K562 (cell line): ENCODE results near the gene FN3K. TPM values are rescaled to one million over a fixed set of nuclear protein-coding genes. Genes with fewer than 3 reads are reported as not detected.

Experiments used
- ATAC-seq: fragments of 200-7000 bp; cut with Tn5 transposase; 3 replicates; pipeline ENCODE4 v1.9.1; 2020; ENCODE audit warnings: moderate library complexity
- BruUV-seq: library from RNA; stranded (reverse); fragments of 400-500 nt; replicated peaks from 2 replicates; lab custom pipeline; 2021; lab: Mats Ljungman, UMichigan
- CTCF ChIA-PET: fragments of 300-600 bp; formaldehyde crosslinking; extraction: SDS; loops from one replicate; lab custom pipeline; 2021; ENCODE audit warnings: low intra/inter-chr PET ratio; lab: Yijun Ruan, JAX
- POLR2A ChIA-PET: fragments of 300-600, 350-650 bp; sonication (Branson Sonifier 250); formaldehyde crosslinking; extraction: SDS; loops from one replicate; lab custom pipeline; 2021; ENCODE audit warnings: antibody characterized with exemption, inconsistent platforms; lab: Yijun Ruan, JAX
- DNase-seq, 4 experiments: peaks; one replicate each; pipeline versions ENCODE4 v3.0.0 to v3.0.0-alpha.2; 2011 to 2018; ENCODE audit warnings: low spot score in 3 of 4, mixed read lengths in 3 of 4; ENCODE audit errors: extremely low read depth in 1 of 4
- FAIRE-seq: peaks from 2 replicates; lab custom pipeline; 2011; peaks lifted over from hg19 to GRCh38; lab: Jason Lieb, UNC
- H2AFZ ChIP-seq: 2 replicates; pipeline ENCODE4 v1.6.0; 2011; ENCODE audit warnings: low read depth, low read length, control low read depth, inconsistent platforms
- H3K27ac ChIP-seq: fragments of 200-600 bp; 3 replicates; pipeline ENCODE4 v1.8.0; 2011; ENCODE audit warnings: low read depth, mild to moderate bottlenecking, control low read depth, inconsistent platforms, low read length, moderate library complexity, mixed read lengths; ENCODE audit errors: extremely low read depth
- H3K27me3 ChIP-seq, 2 experiments: fragments of 300-600 bp in 1 of 2; 2 replicates in 1 of 2; 3 replicates in 1 of 2; pipeline versions ENCODE4 v1.6.0 to v1.8.0; 2011; ENCODE audit warnings: inconsistent platforms in 2 of 2, low read length in 2 of 2, mild to moderate bottlenecking in 1 of 2, mixed read lengths in 1 of 2, moderate library complexity in 1 of 2; ENCODE audit not compliant: control insufficient read depth in 2 of 2, insufficient read depth in 2 of 2
- H3K36me3 ChIP-seq: fragments of 300-600 bp; 3 replicates; pipeline ENCODE4 v1.8.0; 2011; ENCODE audit warnings: mild to moderate bottlenecking, low read length, inconsistent platforms; ENCODE audit not compliant: control insufficient read depth, insufficient read depth
- H3K4me1 ChIP-seq, 2 experiments: fragments of 200-600 bp in 1 of 2; replicated peaks in 1 of 2; 2 replicates in 1 of 2; 3 replicates in 1 of 2; pipeline versions ENCODE4 v1.5.1 to v1.8.0; 2011; ENCODE audit warnings: inconsistent platforms in 2 of 2, low read length in 2 of 2, mild to moderate bottlenecking in 1 of 2, mixed read lengths in 1 of 2, moderate library complexity in 1 of 2; ENCODE audit not compliant: control insufficient read depth in 2 of 2, insufficient read depth in 2 of 2
- H3K4me2 ChIP-seq: 2 replicates; pipeline ENCODE4 v1.6.1; 2011; ENCODE audit warnings: low read length, control low read depth, inconsistent platforms, mixed read lengths; ENCODE audit not compliant: insufficient read depth
- H3K4me3 ChIP-seq: fragments of 200-600 bp; sonication (generic), shearing (Covaris generic); 2 replicates; pipeline ENCODE4 v1.5.1; 2016; ENCODE audit warnings: control low read depth, inconsistent platforms
- H3K79me2 ChIP-seq: fragments of 200-600 bp; 3 replicates; pipeline ENCODE4 v1.8.0; 2011; ENCODE audit warnings: low read length, inconsistent platforms; ENCODE audit not compliant: control insufficient read depth, insufficient read depth
- H3K9ac ChIP-seq, 2 experiments: 2 replicates each; pipeline versions ENCODE4 v1.6.0 to v1.6.1; 2011; ENCODE audit warnings: low read depth in 2 of 2, low read length in 2 of 2, control low read depth in 1 of 2, inconsistent platforms in 1 of 2, mild to moderate bottlenecking in 1 of 2, mixed read lengths in 1 of 2; ENCODE audit not compliant: insufficient read depth in 1 of 2
- H3K9me1 ChIP-seq: one replicate; pipeline ENCODE4 v1.6.0; 2011; ENCODE audit warnings: inconsistent platforms, mild to moderate bottlenecking, low read length, moderate library complexity; ENCODE audit not compliant: control insufficient read depth, insufficient read depth
- H3K9me3 ChIP-seq: replicated peaks from 2 replicates; pipeline ENCODE4 v1.5.1; 2011; ENCODE audit warnings: low read depth, low read length, inconsistent platforms; ENCODE audit not compliant: control insufficient read depth, insufficient read depth
- H4K20me1 ChIP-seq: replicated peaks from 2 replicates; pipeline ENCODE4 v1.6.1; 2011; ENCODE audit warnings: low read length, inconsistent platforms, mixed read lengths; ENCODE audit not compliant: control insufficient read depth, insufficient read depth
- CCNT2 ChIP-seq: IDR thresholded peaks from 2 replicates; pipeline ENCODE4 v1.6.1; 2011; ENCODE audit warnings: borderline replicate concordance, low read depth, mild to moderate bottlenecking, moderate library complexity, mixed read lengths, low read length; ENCODE audit not compliant: insufficient read length; ENCODE audit errors: extremely low read depth
- CREM ChIP-seq: IDR thresholded peaks from 2 replicates; pipeline ENCODE4 v1.6.1; 2014; ENCODE audit warnings: antibody characterized with exemption, low read depth
- GTF2E2 ChIP-seq: fragments of 200-800 bp; sonication (Bioruptor generic); IDR thresholded peaks from 2 replicates; pipeline ENCODE4 v1.6.1; 2016; ENCODE audit warnings: missing genetic modification characterization, missing compliant biosample characterization
- MCM7 ChIP-seq, 2 experiments: fragments of 450-650 bp; IDR thresholded peaks; 2 replicates each; pipeline ENCODE4 v1.6.1; 2016 to 2018
- NCOA6 ChIP-seq: fragments of 450-650 bp; IDR thresholded peaks from 2 replicates; pipeline ENCODE4 v1.6.1; 2017; ENCODE audit warnings: mild to moderate bottlenecking
- RAD51 ChIP-seq: fragments of 450-650 bp; IDR thresholded peaks from 2 replicates; pipeline ENCODE4 v1.7.1; 2016; ENCODE audit warnings: low read depth, mild to moderate bottlenecking, borderline replicate concordance
- ZBTB17 ChIP-seq: fragments of 450-650 bp; formaldehyde crosslinking; IDR thresholded peaks from 2 replicates; pipeline ENCODE4 v1.4.0; 2020; ENCODE audit warnings: mild to moderate bottlenecking
- ZNF253 ChIP-seq: fragments of 250-450 bp; sonication (Bioruptor Pico); conservative IDR thresholded peaks from 2 replicates; pipeline ENCODE4 v1.6.1; 2021; ENCODE audit warnings: mild to moderate bottlenecking
- ZNF316 ChIP-seq: fragments of 450-650 bp; IDR thresholded peaks from 2 replicates; pipeline ENCODE4 v1.6.1; 2016
- ZNF347 ChIP-seq: fragments of 450-650 bp; formaldehyde crosslinking; IDR thresholded peaks from 2 replicates; pipeline ENCODE4 v1.4.0; 2020; ENCODE audit warnings: low read depth, mild to moderate bottlenecking, moderate library complexity
- ZNF384 ChIP-seq: IDR thresholded peaks from 2 replicates; pipeline ENCODE4 v1.6.1; 2012; ENCODE audit warnings: low read depth, low read length, improper control_type of control experiment
- ZNF395 ChIP-seq: fragments of 200-800 bp; sonication (Bioruptor generic); IDR thresholded peaks from 2 replicates; pipeline ENCODE4 v1.6.1; 2017; ENCODE audit warnings: missing genetic modification characterization, missing compliant biosample characterization
- ZNF551 ChIP-seq: fragments of 250-450 bp; sonication (Bioruptor Pico); IDR thresholded peaks from 2 replicates; pipeline ENCODE4 v1.5.0; 2021; ENCODE audit warnings: mild to moderate bottlenecking, moderate library complexity
- ZNF589 ChIP-seq: fragments of 200-800 bp; sonication (Bioruptor generic); IDR thresholded peaks from 2 replicates; pipeline ENCODE4 v1.6.1; 2016; ENCODE audit warnings: low read depth, missing genetic modification characterization, missing compliant biosample characterization
- WGBS: fragments of 100-300 bp; shearing (Covaris generic); methylation state at CpG from one replicate; pipeline ENCODE4 v1.1.6; 2016; ENCODE audit warnings: low coverage, mixed read lengths; ENCODE audit not compliant: insufficient coverage; ENCODE audit errors: missing lambda C conversion rate; 5-methylcytosine and 5-hydroxymethylcytosine counted together
- in situ Hi-C: fragments of 300-500 bp; cut with MboI; formaldehyde crosslinking; loops from 4 replicates; pipeline ENCODE4 v1.15.0; 2018; ENCODE audit warnings: inconsistent platforms, mixed read lengths
- intact Hi-C: fragments of 100-400 bp; cut with micrococcal nuclease; formaldehyde crosslinking; loops from 2 replicates; pipeline ENCODE4 v1.14.2; 2022
- polyA plus RNA-seq, 8 experiments: library from polyadenylated mRNA; depleted of rRNA in 4 of 8; stranded (reverse) in 5 of 8; unstranded in 3 of 8; fragments of >200 nt; fragmentation: Nextera tagmentation in 2 of 8; fragmentation: Illumina TruSeq in 1 of 8; extraction: Ambion mirVana in 2 of 8; extraction: Trizol in 1 of 8; gene quantifications; 2 replicates each; pipeline versions ENCODE4 v1.2.1 to v1.2.3, GENCODE V29; 2011 to 2014; ENCODE audit warnings: inconsistent platforms in 1 of 8, missing spikeins in 1 of 8
- total RNA-seq, 7 experiments: library from RNA; depleted of rRNA in 6 of 7; stranded (reverse); fragments of >200 nt in 6 of 7; fragmentation: Illumina TruSeq in 2 of 7; extraction: Trizol in 2 of 7; gene quantifications; 2 replicates each; pipeline versions ENCODE4 v1.2.1 to v1.2.3, GENCODE V29; 2011 to 2021; ENCODE audit warnings: low replicate concordance in 1 of 7
- TF ChIP-seq, protein P1 (sequence below): sonication (generic); formaldehyde crosslinking; IDR thresholded peaks from 2 replicates; pipeline ENCODE4 v1.9.0; 2022; ENCODE audit warnings: mild to moderate bottlenecking, missing genetic modification reagents
- TF ChIP-seq, protein P2 (sequence below): fragments of 250-450 bp; sonication (Bioruptor Pico); IDR thresholded peaks from 2 replicates; pipeline ENCODE4 v1.9.0; 2021; ENCODE audit warnings: mild to moderate bottlenecking
- TF ChIP-seq, protein P3 (sequence below), 2 experiments: fragments of 450-650 bp; IDR thresholded peaks; 2 replicates each; pipeline ENCODE4 v1.6.1; 2018; ENCODE audit warnings: mild to moderate bottlenecking in 2 of 2, low read depth in 1 of 2; ENCODE audit not compliant: partially characterized antibody in 2 of 2

The FN3K gene
- total and polyA plus RNA-seq, 9 of the 15 experiments (the other 6 are each of a cell fraction or from before 2014, with no cell fraction given), result 0.08 to 22.7 (median 3.8) TPM

DNA sequence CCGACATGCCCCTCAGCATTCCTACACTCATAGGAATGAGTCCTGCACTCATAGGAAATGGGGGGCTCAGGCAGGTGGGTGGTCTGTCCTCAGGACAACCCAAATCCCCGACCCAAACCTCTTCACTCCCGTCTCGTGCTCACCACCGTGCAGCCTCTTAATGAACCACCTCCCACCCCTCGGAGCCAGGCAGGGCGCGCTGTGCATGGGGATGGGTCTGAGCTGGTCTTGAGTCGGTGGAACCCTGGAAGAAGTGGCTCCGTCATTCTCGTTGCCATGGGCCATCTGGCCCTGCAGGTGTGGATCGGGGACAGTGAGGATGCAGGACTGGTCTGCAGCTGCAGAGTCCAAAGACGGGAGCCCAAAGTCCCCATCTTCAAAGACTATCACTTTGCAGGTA lies 30.5 kb upstream of the FN3K start (continued):
- TF ChIP-seq ZNF347 (CRISPR knock-in tag) (no peak), ZNF253 (CRISPR knock-in tag) (no peak)

DNA sequence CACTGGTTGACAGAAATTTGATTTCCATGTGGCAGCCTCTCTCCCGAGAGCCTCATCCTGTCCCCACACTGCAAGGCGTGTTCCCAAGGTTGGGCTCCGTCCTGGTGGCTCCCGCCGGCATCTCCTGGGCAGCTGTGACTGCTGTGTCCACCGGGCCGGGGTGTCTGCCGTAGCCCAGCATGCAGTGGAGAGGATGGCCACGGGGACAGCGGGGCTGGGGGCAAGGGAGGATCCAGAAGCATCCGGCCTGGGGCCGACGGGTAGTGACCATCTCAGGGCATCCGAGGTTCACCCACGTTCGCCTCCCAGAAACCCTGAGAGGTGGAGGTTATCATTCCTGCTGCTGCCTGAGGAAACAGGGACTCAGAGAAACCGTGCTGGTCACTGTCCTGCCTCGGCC lies 29.7 kb upstream of the FN3K start:
- Histone ChIP-seq H3K9me3 (no peaks in the 10 kb centered on the region), H3K9ac (no peak overlapping the region), H3K4me1 (peaks cover 0 to 50% of the 10 kb centered on the region in 2 experiments; a peak in 2 of 5 replicates), H4K20me1 (0 out of 2 replicates have a peak, but pooled peaks cover 2% of the 10 kb centered on the region), H3K27me3 (peaks cover 0 to 11% of the 10 kb centered on the region in 2 experiments; a peak in 2 of 5 replicates), H3K9me1 (peaks cover 3% of the 10 kb centered on the region), H3K27ac (no peak overlapping the region), H3K4me2 (no peak overlapping the region), H3K79me2 (no peaks in the 10 kb centered on the region), H3K4me3 (no peak overlapping the region), H3K36me3 (no peaks in the 10 kb centered on the region), H2AFZ (no peak overlapping the region)
- ATAC-seq (no peak), FAIRE-seq (no peak), DNase-seq (no peak)
- in situ Hi-C loops (no loop called here), intact Hi-C loops (no loop called here)
- POLR2A ChIA-PET, result interaction anchor here (0.7 kb wide), 1 partner anchor 146 kb away, joined by 3 read pairs; no protein-coding TSS in a partner anchor
- BruUV-seq, result no TSS peak
- CTCF ChIA-PET, result no interaction called here
- WGBS, result 39% methylated on average over 15 of the region's 18 CpGs
- TF ChIP-seq ZBTB17 (CRISPR knock-in tag) (no peak), MCM7 (IDR thresholded peaks at IDR 0.05) (no peak), ZNF551 (no peak), ZNF316 (no peak), ZNF589 (CRISPR knock-in tag) (no peak), CCNT2 (no peak), CREM (no peak), NCOA6 (no peak), ZNF384 (no peak), GTF2E2 (tag) (no peak), RAD51 (no peak), ZNF395 (CRISPR knock-in tag) (no peak)
- TF ChIP-seq, protein P1, sequence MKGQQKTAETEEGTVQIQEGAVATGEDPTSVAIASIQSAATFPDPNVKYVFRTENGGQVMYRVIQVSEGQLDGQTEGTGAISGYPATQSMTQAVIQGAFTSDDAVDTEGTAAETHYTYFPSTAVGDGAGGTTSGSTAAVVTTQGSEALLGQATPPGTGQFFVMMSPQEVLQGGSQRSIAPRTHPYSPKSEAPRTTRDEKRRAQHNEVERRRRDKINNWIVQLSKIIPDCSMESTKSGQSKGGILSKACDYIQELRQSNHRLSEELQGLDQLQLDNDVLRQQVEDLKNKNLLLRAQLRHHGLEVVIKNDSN (CRISPR knock-in tag), result no peak
- TF ChIP-seq, protein P2, sequence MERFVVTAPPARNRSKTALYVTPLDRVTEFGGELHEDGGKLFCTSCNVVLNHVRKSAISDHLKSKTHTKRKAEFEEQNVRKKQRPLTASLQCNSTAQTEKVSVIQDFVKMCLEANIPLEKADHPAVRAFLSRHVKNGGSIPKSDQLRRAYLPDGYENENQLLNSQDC (CRISPR knock-in tag), result no peak
- TF ChIP-seq, protein P3, sequence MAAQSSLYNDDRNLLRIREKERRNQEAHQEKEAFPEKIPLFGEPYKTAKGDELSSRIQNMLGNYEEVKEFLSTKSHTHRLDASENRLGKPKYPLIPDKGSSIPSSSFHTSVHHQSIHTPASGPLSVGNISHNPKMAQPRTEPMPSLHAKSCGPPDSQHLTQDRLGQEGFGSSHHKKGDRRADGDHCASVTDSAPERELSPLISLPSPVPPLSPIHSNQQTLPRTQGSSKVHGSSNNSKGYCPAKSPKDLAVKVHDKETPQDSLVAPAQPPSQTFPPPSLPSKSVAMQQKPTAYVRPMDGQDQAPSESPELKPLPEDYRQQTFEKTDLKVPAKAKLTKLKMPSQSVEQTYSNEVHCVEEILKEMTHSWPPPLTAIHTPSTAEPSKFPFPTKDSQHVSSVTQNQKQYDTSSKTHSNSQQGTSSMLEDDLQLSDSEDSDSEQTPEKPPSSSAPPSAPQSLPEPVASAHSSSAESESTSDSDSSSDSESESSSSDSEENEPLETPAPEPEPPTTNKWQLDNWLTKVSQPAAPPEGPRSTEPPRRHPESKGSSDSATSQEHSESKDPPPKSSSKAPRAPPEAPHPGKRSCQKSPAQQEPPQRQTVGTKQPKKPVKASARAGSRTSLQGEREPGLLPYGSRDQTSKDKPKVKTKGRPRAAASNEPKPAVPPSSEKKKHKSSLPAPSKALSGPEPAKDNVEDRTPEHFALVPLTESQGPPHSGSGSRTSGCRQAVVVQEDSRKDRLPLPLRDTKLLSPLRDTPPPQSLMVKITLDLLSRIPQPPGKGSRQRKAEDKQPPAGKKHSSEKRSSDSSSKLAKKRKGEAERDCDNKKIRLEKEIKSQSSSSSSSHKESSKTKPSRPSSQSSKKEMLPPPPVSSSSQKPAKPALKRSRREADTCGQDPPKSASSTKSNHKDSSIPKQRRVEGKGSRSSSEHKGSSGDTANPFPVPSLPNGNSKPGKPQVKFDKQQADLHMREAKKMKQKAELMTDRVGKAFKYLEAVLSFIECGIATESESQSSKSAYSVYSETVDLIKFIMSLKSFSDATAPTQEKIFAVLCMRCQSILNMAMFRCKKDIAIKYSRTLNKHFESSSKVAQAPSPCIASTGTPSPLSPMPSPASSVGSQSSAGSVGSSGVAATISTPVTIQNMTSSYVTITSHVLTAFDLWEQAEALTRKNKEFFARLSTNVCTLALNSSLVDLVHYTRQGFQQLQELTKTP (IDR thresholded peaks at IDR 0.05; ENCODE audit: low read depth in 1 of 2, partially characterized antibody in 2 of 2), result no peak
